ENCODE measurements around the gene C1orf159. TPM values are rescaled to one million over a fixed set of nuclear protein-coding genes. Genes with fewer than 3 reads are reported as not detected.
"Not testable (repeated sequence)": the region's sequence is repeated elsewhere in the genome, so short reads cannot be mapped to it uniquely, and the experiment has no call there.

The C1orf159 gene
- total RNA-seq, 2 experiments from 2014 or later, result 11.1 to 11.3 TPM

- Histone ChIP-seq H3K9me3 (ENCODE audit: control insufficient read depth in 1 of 2, insufficient read depth in 1 of 2, low read length in 2 of 2) (peaks cover 0 to 47% of the 10 kb centered on the region in 2 experiments), H3K4me3 (ENCODE audit: low read length) (no peak overlapping the region), H3K27ac (ENCODE audit: low read depth in 1 of 2, low read length in 2 of 2) (no peak overlapping the region), H3K4me1 (ENCODE audit: insufficient read depth, low read length) (peaks cover 21% of the 10 kb centered on the region), H3K27me3 (ENCODE audit: control insufficient read depth in 1 of 2, insufficient read depth in 2 of 2, low read length in 2 of 2) (no peaks in the 10 kb centered on the region), H3K36me3 (ENCODE audit: insufficient read depth, low read length) (no peaks in the 10 kb centered on the region)
- Mint-ChIP-seq H3K36me3 (ENCODE audit: low read depth) (no peaks in the 10 kb centered on the region), H3K27me3 (no peaks in the 10 kb centered on the region), H3K4me1 (ENCODE audit: low read depth) (no peaks in the 10 kb centered on the region), H3K9me3 (peaks cover 16% of the 10 kb centered on the region), H3K27ac (peak overlapping the region; percentile 71), H3K4me3 (no peak overlapping the region)
- DNase-seq (no peak), ATAC-seq (ENCODE audit: poor library complexity) (no peak)
- ChIA-PET CTCF (interaction anchor here (0.7 kb wide), 1 partner anchor 113 kb away, joined by 3 read pairs; no protein-coding TSS in a partner anchor), POLR2A (no interaction called here)
- TF ChIP-seq CTCF (IDR thresholded peaks at IDR 0.05), result no peak
- intact Hi-C loops (cut with DNase I, micrococcal nuclease), result no loop called here
Observed at GRCh38 chr1:1153874-1154273, 38.0 kb upstream of the C1orf159 start.

- intact Hi-C loops (cut with DNase I, micrococcal nuclease); H3K4me3 ChIP-seq (ENCODE audit: low read length); H3K4me3 Mint-ChIP-seq; H3K36me3 ChIP-seq (ENCODE audit: insufficient read depth, low read length); H3K27me3 Mint-ChIP-seq; H3K36me3 Mint-ChIP-seq (ENCODE audit: low read depth); H3K4me1 Mint-ChIP-seq (ENCODE audit: low read depth); H3K27me3 ChIP-seq (ENCODE audit: control insufficient read depth in 1 of 2, insufficient read depth in 2 of 2, low read length in 2 of 2); DNase-seq; POLR2A ChIA-PET; ATAC-seq (ENCODE audit: poor library complexity): not testable (repeated sequence)
- Histone ChIP-seq H3K27ac (ENCODE audit: low read depth in 1 of 2, low read length in 2 of 2) (peak overlapping the region in 1 of 2 donors; percentile 25), H3K4me1 (ENCODE audit: insufficient read depth, low read length) (peaks cover 15% of the 10 kb centered on the region), H3K9me3 (ENCODE audit: control insufficient read depth in 1 of 2, insufficient read depth in 1 of 2, low read length in 2 of 2) (peaks cover 0 to 47% of the 10 kb centered on the region in 2 experiments)
- CTCF ChIA-PET, result interaction anchor here (0.7 kb wide), 1 partner anchor 112 kb away, joined by 3 read pairs; no protein-coding TSS in a partner anchor
- H3K27ac Mint-ChIP-seq, result peak overlapping the region; percentile 71
- peaks cover 16% of the 10 kb centered on the region for H3K9me3 Mint-ChIP-seq
Observed at GRCh38 chr1:1153215-1153614, 37.3 kb upstream of the C1orf159 start.

- H3K4me3 ChIP-seq (ENCODE audit: low read length); intact Hi-C loops (cut with DNase I, micrococcal nuclease); H3K27me3 ChIP-seq (ENCODE audit: control insufficient read depth in 1 of 2, insufficient read depth in 2 of 2, low read length in 2 of 2); ATAC-seq (ENCODE audit: poor library complexity); H3K27me3 Mint-ChIP-seq; H3K4me3 Mint-ChIP-seq; H3K4me1 ChIP-seq (ENCODE audit: insufficient read depth, low read length); H3K36me3 ChIP-seq (ENCODE audit: insufficient read depth, low read length); H3K4me1 Mint-ChIP-seq (ENCODE audit: low read depth); DNase-seq; CTCF ChIA-PET; H3K36me3 Mint-ChIP-seq (ENCODE audit: low read depth); POLR2A ChIA-PET: not testable (repeated sequence)
- H3K27ac Mint-ChIP-seq, result peak overlapping the region; percentile 71
- Histone ChIP-seq H3K27ac (ENCODE audit: low read depth in 1 of 2, low read length in 2 of 2) (peak overlapping the region in 1 of 2 donors; percentile 25), H3K9me3 (ENCODE audit: control insufficient read depth in 1 of 2, insufficient read depth in 1 of 2, low read length in 2 of 2) (peaks cover 0 to 47% of the 10 kb centered on the region in 2 experiments)
- peaks cover 16% of the 10 kb centered on the region for H3K9me3 Mint-ChIP-seq
Observed at GRCh38 chr1:1152431-1152830, 36.5 kb upstream of the C1orf159 start.

- Histone ChIP-seq H3K27ac (ENCODE audit: low read depth in 1 of 2, low read length in 2 of 2) (no peak overlapping the region), H3K4me1 (ENCODE audit: insufficient read depth, low read length) (peaks cover 5% of the 10 kb centered on the region), H3K9me3 (ENCODE audit: control insufficient read depth in 1 of 2, insufficient read depth in 1 of 2, low read length in 2 of 2) (peaks cover 0 to 40% of the 10 kb centered on the region in 2 experiments), H3K27me3 (ENCODE audit: control insufficient read depth in 1 of 2, insufficient read depth in 2 of 2, low read length in 2 of 2) (no peaks in the 10 kb centered on the region), H3K36me3 (ENCODE audit: insufficient read depth, low read length) (no peaks in the 10 kb centered on the region), H3K4me3 (ENCODE audit: low read length) (no peak overlapping the region)
- H3K4me1 Mint-ChIP-seq (ENCODE audit: low read depth), result no peaks in the 10 kb centered on the region
- peaks cover 16% of the 10 kb centered on the region for H3K9me3 Mint-ChIP-seq
- ATAC-seq (ENCODE audit: poor library complexity) (no peak), DNase-seq (no peak)
- no peak overlapping the region for H3K4me3 Mint-ChIP-seq
- H3K27me3 Mint-ChIP-seq, result no peaks in the 10 kb centered on the region
- intact Hi-C loops (cut with DNase I, micrococcal nuclease), result no loop called here
- ChIA-PET POLR2A (no interaction called here), CTCF (no interaction called here)
- TF ChIP-seq CTCF (IDR thresholded peaks at IDR 0.05), result no peak
- H3K36me3 Mint-ChIP-seq (ENCODE audit: low read depth), result no peaks in the 10 kb centered on the region
- no peak overlapping the region for H3K27ac Mint-ChIP-seq
Observed at GRCh38 chr1:1151306-1151705, 35.4 kb upstream of the C1orf159 start.
